H1 (cell line): ENCODE data around the gene ID1. TPM values are rescaled to one million over a fixed set of nuclear protein-coding genes. Genes with fewer than 3 reads are reported as not detected.

ENCODE experiments used
- CTCF ChIA-PET: fragments of 300-600 bp; sonication (Branson Sonifier 250); formaldehyde crosslinking; loops from one replicate; lab custom pipeline; 2021; ENCODE audit not compliant: partially characterized antibody; lab: Charles Lee
- POLR2A ChIA-PET: fragments of 300-600 bp; sonication (Branson Sonifier 250); formaldehyde crosslinking; loops from one replicate; lab custom pipeline; 2021; ENCODE audit warnings: inconsistent platforms; ENCODE audit not compliant: partially characterized antibody; lab: Charles Lee
- DNase-seq, 2 experiments: peaks; one replicate each; pipeline versions ENCODE4 v3.0.0 to v3.0.0-alpha.2; 2010 to 2022; ENCODE audit warnings: low spot score in 2 of 2, low read depth in 1 of 2, mixed read lengths in 1 of 2
- FAIRE-seq: peaks from 2 replicates; lab custom pipeline; 2011; peaks lifted over from hg19 to GRCh38; lab: Jason Lieb, UNC
- H2AFZ ChIP-seq: 2 replicates; pipeline ENCODE4 v1.8.1; 2012; ENCODE audit warnings: low read length, inconsistent platforms
- H2AK5ac ChIP-seq: 2 replicates; pipeline ENCODE4 v1.6.1; 2013; ENCODE audit warnings: low read depth, low read length
- H2BK120ac ChIP-seq: replicated peaks from 2 replicates; pipeline ENCODE3; 2013; ENCODE audit warnings: low read depth, low read length, inconsistent platforms
- H2BK12ac ChIP-seq: 2 replicates; pipeline ENCODE4 v1.6.1; 2013; ENCODE audit warnings: low read depth, low read length
- H2BK15ac ChIP-seq: 2 replicates; pipeline ENCODE4 v1.6.1; 2013; ENCODE audit warnings: low read length
- H2BK20ac ChIP-seq: 2 replicates; pipeline ENCODE4 v1.6.1; 2013; ENCODE audit warnings: low read length
- H2BK5ac ChIP-seq: 2 replicates; pipeline ENCODE4 v1.6.1; 2013; ENCODE audit warnings: low read depth, low read length
- H3K14ac ChIP-seq: 2 replicates; pipeline ENCODE4 v1.6.1; 2013; ENCODE audit warnings: inconsistent platforms; ENCODE audit not compliant: insufficient read length
- H3K18ac ChIP-seq: 2 replicates; pipeline ENCODE4 v1.6.1; 2013; ENCODE audit warnings: low read length; ENCODE audit errors: extremely low read depth
- H3K23ac ChIP-seq: 2 replicates; pipeline ENCODE4 v1.6.1; 2013; ENCODE audit warnings: inconsistent platforms; ENCODE audit not compliant: insufficient read length
- H3K23me2 ChIP-seq: 2 replicates; pipeline ENCODE4 v1.6.1; 2013; ENCODE audit warnings: low read depth, low read length
- H3K27ac ChIP-seq: 2 replicates; pipeline ENCODE4 v1.6.1; 2011; ENCODE audit warnings: low read depth, low read length, inconsistent platforms
- H3K27me3 ChIP-seq, 4 experiments: replicated peaks in 1 of 4; 1 replicate in 1 of 4; 2 replicates in 3 of 4; pipeline versions ENCODE4 v1.6.1 to v1.8.1; 2011 to 2013; ENCODE audit warnings: low read length in 3 of 4, mild to moderate bottlenecking in 3 of 4, inconsistent platforms in 2 of 4, mixed read lengths in 2 of 4, moderate library complexity in 1 of 4; ENCODE audit not compliant: control insufficient read depth in 3 of 4, insufficient read depth in 3 of 4; ENCODE audit errors: extremely low read depth in 1 of 4
- H3K36me3 ChIP-seq, 4 experiments: 2 replicates each; pipeline versions ENCODE4 v1.6.1 to v1.8.1; 2011 to 2013; ENCODE audit warnings: mild to moderate bottlenecking in 4 of 4, low read length in 3 of 4, moderate library complexity in 2 of 4, control low read depth in 1 of 4, inconsistent platforms in 1 of 4; ENCODE audit not compliant: insufficient read depth in 4 of 4, control insufficient read depth in 2 of 4
- H3K4ac ChIP-seq: replicated peaks from 2 replicates; pipeline ENCODE3; 2013; ENCODE audit warnings: low read length, low read depth, mixed read lengths, inconsistent platforms; ENCODE audit not compliant: insufficient read length
- H3K4me1 ChIP-seq, 4 experiments: replicated peaks in 1 of 4; 1 replicate in 1 of 4; 2 replicates in 3 of 4; pipeline versions ENCODE4 v1.6.1 to v1.8.1; 2011 to 2013; ENCODE audit warnings: low read length in 3 of 4, inconsistent platforms in 2 of 4, mixed read lengths in 1 of 4; ENCODE audit not compliant: insufficient read depth in 4 of 4, control insufficient read depth in 3 of 4
- H3K4me2 ChIP-seq, 2 experiments: 2 replicates each; pipeline versions ENCODE4 v1.6.1 to v1.8.1; 2011 to 2013; ENCODE audit warnings: low read depth in 2 of 2, low read length in 2 of 2, control low read depth in 1 of 2, inconsistent platforms in 1 of 2, mild to moderate bottlenecking in 1 of 2; ENCODE audit not compliant: insufficient read depth in 1 of 2
- H3K4me3 ChIP-seq, 4 experiments: fragments of 200-600, 300-600 bp in 1 of 4; sonication (generic), shearing (Covaris generic), sonication (Bioruptor Twin) in 1 of 4; 2 replicates each; pipeline versions ENCODE4 v1.5.1 to v1.8.1; 2011 to 2016; ENCODE audit warnings: low read length in 4 of 4, low read depth in 3 of 4, control low read depth in 2 of 4, inconsistent platforms in 2 of 4, mild to moderate bottlenecking in 2 of 4, mixed read lengths in 1 of 4, moderate library complexity in 1 of 4; ENCODE audit not compliant: insufficient read depth in 2 of 4; ENCODE audit errors: extremely low read depth in 1 of 4
- H3K56ac ChIP-seq: replicated peaks from 2 replicates; pipeline ENCODE3; 2013; ENCODE audit warnings: low read depth, mild to moderate bottlenecking, mixed read lengths, low read length, inconsistent platforms; ENCODE audit not compliant: insufficient read length
- H3K79me1 ChIP-seq: 2 replicates; pipeline ENCODE4 v1.6.1; 2013; ENCODE audit warnings: low read depth, low read length, control low read depth
- H3K79me2 ChIP-seq, 2 experiments: 2 replicates each; pipeline versions ENCODE4 v1.6.1 to v1.8.1; 2012 to 2013; ENCODE audit warnings: low read length in 2 of 2, mild to moderate bottlenecking in 2 of 2, inconsistent platforms in 1 of 2; ENCODE audit not compliant: insufficient read depth in 2 of 2, control insufficient read depth in 1 of 2
- H3K9ac ChIP-seq, 4 experiments: replicated peaks in 1 of 4; 1 replicate in 1 of 4; 2 replicates in 3 of 4; pipeline versions ENCODE4 v1.6.1 to v1.8.1; 2011 to 2013; ENCODE audit warnings: low read depth in 3 of 4, low read length in 3 of 4, control low read depth in 2 of 4, mild to moderate bottlenecking in 2 of 4, moderate library complexity in 2 of 4, inconsistent platforms in 1 of 4; ENCODE audit errors: extremely low read depth in 1 of 4
- H3K9me3 ChIP-seq, 2 experiments: 2 replicates each; pipeline versions ENCODE4 v1.6.1 to v1.8.1; 2012 to 2013; ENCODE audit warnings: mild to moderate bottlenecking in 2 of 2, moderate library complexity in 2 of 2, control low read depth in 1 of 2, inconsistent platforms in 1 of 2, low read depth in 1 of 2, low read length in 1 of 2, mixed read lengths in 1 of 2; ENCODE audit not compliant: insufficient read depth in 2 of 2
- H4K20me1 ChIP-seq, 2 experiments: replicated peaks in 1 of 2; 2 replicates each; pipeline versions ENCODE3 to v1.8.1; 2011 to 2013; ENCODE audit warnings: inconsistent platforms in 2 of 2, low read length in 2 of 2, mild to moderate bottlenecking in 1 of 2; ENCODE audit not compliant: insufficient read depth in 2 of 2, control insufficient read depth in 1 of 2
- H4K5ac ChIP-seq: 2 replicates; pipeline ENCODE4 v1.6.1; 2013; ENCODE audit warnings: low read length, low read depth, mixed read lengths, inconsistent platforms; ENCODE audit not compliant: insufficient read length
- H4K8ac ChIP-seq: 2 replicates; pipeline ENCODE4 v1.8.0; 2013; ENCODE audit warnings: mild to moderate bottlenecking, moderate library complexity, low read length, inconsistent platforms; ENCODE audit not compliant: insufficient read depth; ENCODE audit errors: extremely low read depth
- H4K91ac ChIP-seq: replicated peaks from 2 replicates; pipeline ENCODE3; 2013; ENCODE audit warnings: low read length, mixed read lengths, inconsistent platforms; ENCODE audit not compliant: insufficient read length
- ASH2L ChIP-seq: fragments of 200-600, 300-600 bp; sonication (generic); IDR thresholded peaks from one replicate; pipeline ENCODE4 v1.7.1; 2017; ENCODE audit warnings: low read length
- BCL11A ChIP-seq, 2 experiments: IDR thresholded peaks; one replicate each; pipeline ENCODE4 v1.6.1; 2011; ENCODE audit warnings: low read depth in 2 of 2, low read length in 2 of 2, mild to moderate bottlenecking in 2 of 2
- BRCA1 ChIP-seq: IDR thresholded peaks from 2 replicates; pipeline ENCODE4 v1.6.1; 2012; ENCODE audit warnings: low read depth, low read length, improper control_type of control experiment
- CBX5 ChIP-seq: fragments of 300-800, 300-1000 bp; sonication (generic); IDR thresholded peaks from 2 replicates; pipeline ENCODE4 v1.7.1; 2016; ENCODE audit warnings: antibody characterized with exemption, low read length, low read depth
- SAP30 ChIP-seq: fragments of 300-600 bp; sonication (generic); IDR thresholded peaks from 2 replicates; pipeline ENCODE4 v1.7.1; 2012; ENCODE audit warnings: low read length, moderate library complexity, mild to moderate bottlenecking, inconsistent platforms; ENCODE audit not compliant: insufficient read depth, insufficient replicate concordance
- TEAD4 ChIP-seq: IDR thresholded peaks from 2 replicates; pipeline ENCODE4 v1.6.1; 2012; ENCODE audit warnings: low read depth, low read length, inconsistent platforms, mixed read lengths
- WGBS, 2 experiments: shearing (Covaris generic) in 1 of 2; methylation state at CpG; one replicate each; pipeline versions ENCODE4 v1.1.6 to v1.1.7; 2013 to 2015; ENCODE audit warnings: low lambda C conversion rate in 2 of 2, mixed read lengths in 2 of 2, inconsistent platforms in 1 of 2, low coverage in 1 of 2, missing lambda C conversion rate in 1 of 2; ENCODE audit not compliant: insufficient replicate concordance in 2 of 2, insufficient coverage in 1 of 2, insufficient read length in 1 of 2; ENCODE audit errors: extremely low coverage in 1 of 2, missing lambda C conversion rate in 1 of 2; 5-methylcytosine and 5-hydroxymethylcytosine counted together
- polyA plus RNA-seq, 7 experiments: library from polyadenylated mRNA; depleted of rRNA in 3 of 7; stranded (reverse) in 5 of 7; unstranded in 2 of 7; fragments of >200 nt in 5 of 7; fragments of 200-250 nt in 2 of 7; gene quantifications; 1 replicate in 5 of 7; 2 replicates in 1 of 7; 4 replicates in 1 of 7; pipeline versions ENCODE4 v1.2.1 to v1.2.3, GENCODE V29; 2011 to 2013; ENCODE audit warnings: missing spikeins in 2 of 7, mixed read lengths in 2 of 7
- total RNA-seq: library from RNA; stranded (reverse); fragmentation: NEBNext Ultra II Directional; extraction: Animal tissue kit (Norgen Biotek cat#: 25700); gene quantifications from 2 replicates; pipeline ENCODE4 v1.2.1, GENCODE V29; 2021
- TF ChIP-seq, protein P1 (sequence below): IDR thresholded peaks from 2 replicates; pipeline ENCODE4 v1.6.1; 2011; ENCODE audit warnings: low read depth, mild to moderate bottlenecking, low read length; ENCODE audit not compliant: insufficient read depth
- TF ChIP-seq, protein P2 (sequence below): IDR thresholded peaks from 2 replicates; pipeline ENCODE4 v1.6.1; 2012; ENCODE audit warnings: inconsistent platforms

Gene ID1
- total and polyA plus RNA-seq, 2 of the 8 experiments (the other 6 are each of a cell fraction or from before 2014, with no cell fraction given): 120 to 357 TPM

DNA sequence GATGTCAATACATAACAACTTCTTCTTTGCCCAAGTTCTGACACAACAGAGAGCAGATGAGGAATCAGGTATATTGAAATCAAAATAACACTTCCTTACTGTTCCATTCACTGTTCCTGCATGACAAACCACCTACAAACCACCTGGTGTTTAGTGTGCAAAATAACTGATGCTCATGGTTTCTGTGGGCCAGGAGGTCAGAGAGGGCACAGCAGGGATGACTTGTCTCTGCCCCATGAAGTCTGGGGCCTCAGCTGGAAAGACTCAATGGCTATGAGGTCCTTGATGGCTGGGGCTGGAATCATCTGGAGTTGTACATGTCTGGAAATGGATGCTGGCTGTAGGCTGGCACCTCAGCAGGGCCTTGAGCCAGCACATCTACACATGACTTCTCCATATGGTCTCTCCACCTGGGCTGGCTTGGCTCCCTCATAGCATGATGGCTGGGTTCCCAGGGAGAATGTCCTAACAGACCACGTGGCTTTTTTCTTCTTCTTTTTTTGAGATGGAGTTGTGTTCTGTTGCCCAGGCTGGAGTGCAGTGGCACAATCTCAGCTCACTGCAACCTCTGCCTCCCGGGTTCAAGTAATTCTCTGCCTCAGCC, 25.2 kb downstream of the ID1 start:
- H3K4ac ChIP-seq: no peak overlapping the region
- TF ChIP-seq BRCA1: no peak
- TF ChIP-seq TEAD4: no peak
- TF ChIP-seq CBX5: no peak
- TF ChIP-seq, protein P1, sequence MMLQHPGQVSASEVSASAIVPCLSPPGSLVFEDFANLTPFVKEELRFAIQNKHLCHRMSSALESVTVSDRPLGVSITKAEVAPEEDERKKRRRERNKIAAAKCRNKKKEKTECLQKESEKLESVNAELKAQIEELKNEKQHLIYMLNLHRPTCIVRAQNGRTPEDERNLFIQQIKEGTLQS: no peak
- TF ChIP-seq BCL11A (IDR thresholded peaks at IDR 0.05; ENCODE audit: low read depth in 2 of 2, low read length in 2 of 2): no peak
- TF ChIP-seq ASH2L: no peak
- TF ChIP-seq, protein P2, sequence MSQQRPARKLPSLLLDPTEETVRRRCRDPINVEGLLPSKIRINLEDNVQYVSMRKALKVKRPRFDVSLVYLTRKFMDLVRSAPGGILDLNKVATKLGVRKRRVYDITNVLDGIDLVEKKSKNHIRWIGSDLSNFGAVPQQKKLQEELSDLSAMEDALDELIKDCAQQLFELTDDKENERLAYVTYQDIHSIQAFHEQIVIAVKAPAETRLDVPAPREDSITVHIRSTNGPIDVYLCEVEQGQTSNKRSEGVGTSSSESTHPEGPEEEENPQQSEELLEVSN: no peak
- no peak for TF ChIP-seq SAP30
- no peak overlapping the region for H2BK12ac ChIP-seq
- no peak for DNase-seq
- H3K4me2 ChIP-seq: no peak overlapping the region
- H2BK20ac ChIP-seq: no peak overlapping the region
- H3K18ac ChIP-seq: no peak overlapping the region
- no peak overlapping the region for H2AFZ ChIP-seq
- POLR2A ChIA-PET: no interaction called here
- no peak overlapping the region for H3K27ac ChIP-seq
- H3K27me3 ChIP-seq: no peaks in the 10 kb centered on the region
- no peaks in the 10 kb centered on the region; a peak in 2 of 7 replicates for H3K4me1 ChIP-seq
- no peak overlapping the region for H3K23ac ChIP-seq
- H3K79me1 ChIP-seq: no peaks in the 10 kb centered on the region
- no peaks in the 10 kb centered on the region for H3K79me2 ChIP-seq
- H3K23me2 ChIP-seq: no peaks in the 10 kb centered on the region
- no peak overlapping the region for H4K8ac ChIP-seq
- no peak for FAIRE-seq
- H3K9me3 ChIP-seq: no peaks in the 10 kb centered on the region
- no peaks in the 10 kb centered on the region for H3K36me3 ChIP-seq
- H2BK5ac ChIP-seq: no peak overlapping the region
- H4K91ac ChIP-seq: no peak overlapping the region
- H4K5ac ChIP-seq: no peak overlapping the region
- H3K14ac ChIP-seq: no peak overlapping the region
- H3K56ac ChIP-seq: no peak overlapping the region
- no peak overlapping the region for H2BK15ac ChIP-seq
- no peak overlapping the region for H3K4me3 ChIP-seq
- no peak overlapping the region for H2AK5ac ChIP-seq
- WGBS, 2 experiments: 90% methylated on average over 2 of the region's 2 CpGs; no CpG with 5 or more reads in 1 of the 2 experiments
- CTCF ChIA-PET: interaction anchor here (0.6 to 7.5 kb wide), 6 partner anchors 17 to 94 kb away, joined by 3 to 83 read pairs (median 4); no protein-coding TSS in a partner anchor
- H2BK120ac ChIP-seq: no peak overlapping the region
- no peaks in the 10 kb centered on the region for H4K20me1 ChIP-seq
- H3K9ac ChIP-seq: no peak overlapping the region
